Stomach (tissue), 9 donors: ENCODE results near the gene ZNF511. TPM values are rescaled to one million over a fixed set of nuclear protein-coding genes. Genes with fewer than 3 reads are reported as not detected.
A peak's percentile ranks its signal among the peaks of the same experiment; 100 is the strongest.

ENCODE experiments used
- DNase-seq, 2 donors: peaks; one replicate each; pipeline versions ENCODE4 v3.0.0 to v3.0.0-alpha.2; 2013 to 2019
- H3K27ac ChIP-seq, 5 donors: fragments of 200-600 bp in 4 of 5; sonication (generic) in 4 of 5; one replicate each; pipeline ENCODE4 v1.5.1; 2013 to 2019; ENCODE audit warnings: mild to moderate bottlenecking in 1 of 5, moderate library complexity in 1 of 5
- H3K27me3 ChIP-seq, 3 donors: fragments of 200-600 bp; sonication (generic); one replicate each; pipeline ENCODE4 v1.5.1; 2017 to 2019; ENCODE audit warnings: mixed run types in 1 of 3
- H3K36me3 ChIP-seq, 4 donors: fragments of 200-600 bp; sonication (generic); 1 replicate in 3 of 4; 2 replicates in 1 of 4; pipeline ENCODE4 v1.5.1; 2016 to 2019
- H3K4me1 ChIP-seq, 4 donors: fragments of 200-600 bp; sonication (generic); one replicate each; pipeline ENCODE4 v1.5.1; 2016 to 2019
- H3K4me3 ChIP-seq, 4 donors: fragments of 200-600 bp; sonication (generic) in 3 of 4; one replicate each; pipeline ENCODE4 v1.5.1; 2016 to 2019; ENCODE audit warnings: mild to moderate bottlenecking in 1 of 4
- H3K9me3 ChIP-seq, 4 donors: fragments of 200-600 bp; sonication (generic); one replicate each; pipeline ENCODE4 v1.5.1; 2016 to 2019
- CTCF ChIP-seq, 7 experiments: fragments of 450-650 bp in 4 of 7; fragments of 200-600 bp in 3 of 7; sonication (generic) in 3 of 7; IDR thresholded peaks; one replicate each; pipeline ENCODE4 v1.5.1; 2016 to 2019; ENCODE audit warnings: antibody characterized with exemption in 7 of 7, control low read depth in 2 of 7, mild to moderate bottlenecking in 1 of 7
- EP300 ChIP-seq: sonication (generic); formaldehyde crosslinking; IDR thresholded peaks from one replicate; pipeline ENCODE4 v1.6.1; 2017; ENCODE audit warnings: antibody characterized with exemption
- POLR2A ChIP-seq, 4 donors: fragments of 450-650 bp; IDR thresholded peaks; one replicate each; pipeline ENCODE4 v1.6.1; 2016; ENCODE audit warnings: antibody characterized with exemption in 4 of 4, control low read depth in 2 of 4, mild to moderate bottlenecking in 1 of 4, moderate library complexity in 1 of 4
- POLR2AphosphoS5 ChIP-seq, 3 donors: sonication (generic); formaldehyde crosslinking; IDR thresholded peaks; one replicate each; pipeline ENCODE4 v1.6.1; 2016; ENCODE audit warnings: antibody characterized with exemption in 3 of 3
- WGBS, 5 donors: extraction: QIAGEN DNeasy Blood & Tissue Kit in 3 of 5; methylation state at CpG; one replicate each; pipeline versions ENCODE4 v1.1.5 to v1.1.7; 2013 to 2018; 5-methylcytosine and 5-hydroxymethylcytosine counted together
- intact Hi-C: fragments of 100-400 bp; cut with DNase I; formaldehyde crosslinking; loops from one replicate; pipeline ENCODE4 v1.15.1; 2023; ENCODE audit warnings: low total_unique reads
- polyA plus RNA-seq, 3 donors: library from polyadenylated mRNA; stranded (reverse); fragments of 200-250 nt; gene quantifications; one replicate each; pipeline ENCODE4 v1.2.3, GENCODE V29; 2013
- total RNA-seq, 5 donors: library from RNA; depleted of rRNA; stranded (reverse); fragments of >200 nt; gene quantifications; one replicate each; pipeline versions ENCODE4 v1.1.0 to v1.2.3, GENCODE V29; 2014 to 2016
- donor health status: healthy with polysubstance abuse.
- donor health status: Bipolar disorder and iron deficiency.
- donor health status: healthy.

ZNF511 gene
- total and polyA plus RNA-seq, 8 donors: 12.7 to 82.1 (median 55.9) TPM

- H3K9me3 ChIP-seq: no peaks in the 10 kb centered on the region
- peaks cover 26 to 28% (median 27%) of the 10 kb centered on the region in 4 donors for H3K4me1 ChIP-seq
- TF ChIP-seq POLR2AphosphoS5 (IDR thresholded peaks at IDR 0.05) (peak in 2 of 3 donors; percentile 30 to 63), CTCF (IDR thresholded peaks at IDR 0.05) (peak in 5 of 7 experiments; percentile 67 to 96 (median 83)), POLR2A (IDR thresholded peaks at IDR 0.05) (no peak)
- peak overlapping the region; percentile 21 to 50 (median 29) for H3K4me3 ChIP-seq
- 7 to 10% (median 8%) methylated on average over 30 to 37 of the region's 37 CpGs for WGBS, 5 donors
- H3K27me3 ChIP-seq: peaks cover 12 to 87% (median 66%) of the 10 kb centered on the region in 3 donors
- H3K36me3 ChIP-seq: no peaks in the 10 kb centered on the region
- intact Hi-C loops: no loop called here
- H3K27ac ChIP-seq: no peak overlapping the region
- DNase-seq: peak; percentile 91 to 95
Measured at GRCh38 chr10:133329491-133330202, 20.9 kb downstream of the ZNF511 start.

- WGBS, 5 donors: 79 to 84% (median 81%) methylated on average over 30 of the region's 30 CpGs
- Histone ChIP-seq H3K27me3 (peaks cover 21 to 87% (median 66%) of the 10 kb centered on the region in 3 donors), H3K4me3 (no peak overlapping the region), H3K4me1 (peaks cover 30 to 34% (median 32%) of the 10 kb centered on the region in 4 donors), H3K9me3 (no peaks in the 10 kb centered on the region), H3K36me3 (no peaks in the 10 kb centered on the region), H3K27ac (no peak overlapping the region)
- DNase-seq: no peak
- intact Hi-C loops: no loop called here
- TF ChIP-seq POLR2AphosphoS5 (IDR thresholded peaks at IDR 0.05) (no peak), EP300 (no peak), CTCF (IDR thresholded peaks at IDR 0.05) (no peak), POLR2A (IDR thresholded peaks at IDR 0.05) (no peak)
Measured at GRCh38 chr10:133332936-133333699, 24.4 kb downstream of the ZNF511 start.

GRCh38 chr10:133334503-133335245 is 26.0 kb downstream of the ZNF511 start:
- Histone ChIP-seq H3K27me3 (peaks cover 21 to 87% (median 57%) of the 10 kb centered on the region in 3 donors), H3K9me3 (no peaks in the 10 kb centered on the region), H3K36me3 (no peaks in the 10 kb centered on the region), H3K27ac (peak overlapping the region in 4 of 5 donors; percentile 14 to 62 (median 34)), H3K4me1 (peaks cover 27 to 30% (median 29%) of the 10 kb centered on the region in 4 donors), H3K4me3 (peak overlapping the region; percentile 39 to 50 (median 42))
- no peak for TF ChIP-seq POLR2A (IDR thresholded peaks at IDR 0.05)
- TF ChIP-seq EP300: no peak
- WGBS, 5 donors: 20 to 32% (median 22%) methylated on average over 25 to 51 of the region's 51 CpGs
- intact Hi-C loops: no loop called here
- peak in 1 of 2 donors; percentile 79 for DNase-seq

- H3K27me3 ChIP-seq: peaks cover 21 to 90% (median 62%) of the 10 kb centered on the region in 3 donors
- H3K36me3 ChIP-seq: no peaks in the 10 kb centered on the region
- H3K4me3 ChIP-seq: peak overlapping the region; percentile 39 to 50 (median 42)
- WGBS, 5 donors: 2 to 5% (median 4%) methylated on average over 37 to 75 of the region's 75 CpGs
- H3K9me3 ChIP-seq: no peaks in the 10 kb centered on the region
- H3K4me1 ChIP-seq: peaks cover 23 to 25% (median 24%) of the 10 kb centered on the region in 4 donors
- peak; percentile 48 to 92 for DNase-seq
- TF ChIP-seq POLR2AphosphoS5 (IDR thresholded peaks at IDR 0.05) (no peak), CTCF (IDR thresholded peaks at IDR 0.05) (no peak), EP300 (no peak), POLR2A (IDR thresholded peaks at IDR 0.05) (no peak)
- peak overlapping the region; percentile 32 to 62 (median 41) for H3K27ac ChIP-seq
- intact Hi-C loops: no loop called here
Measured at GRCh38 chr10:133335246-133336117, 26.8 kb downstream of the ZNF511 start.
